ENCODE measurements around the gene GSK3A.

GSK3A gene

DNA sequence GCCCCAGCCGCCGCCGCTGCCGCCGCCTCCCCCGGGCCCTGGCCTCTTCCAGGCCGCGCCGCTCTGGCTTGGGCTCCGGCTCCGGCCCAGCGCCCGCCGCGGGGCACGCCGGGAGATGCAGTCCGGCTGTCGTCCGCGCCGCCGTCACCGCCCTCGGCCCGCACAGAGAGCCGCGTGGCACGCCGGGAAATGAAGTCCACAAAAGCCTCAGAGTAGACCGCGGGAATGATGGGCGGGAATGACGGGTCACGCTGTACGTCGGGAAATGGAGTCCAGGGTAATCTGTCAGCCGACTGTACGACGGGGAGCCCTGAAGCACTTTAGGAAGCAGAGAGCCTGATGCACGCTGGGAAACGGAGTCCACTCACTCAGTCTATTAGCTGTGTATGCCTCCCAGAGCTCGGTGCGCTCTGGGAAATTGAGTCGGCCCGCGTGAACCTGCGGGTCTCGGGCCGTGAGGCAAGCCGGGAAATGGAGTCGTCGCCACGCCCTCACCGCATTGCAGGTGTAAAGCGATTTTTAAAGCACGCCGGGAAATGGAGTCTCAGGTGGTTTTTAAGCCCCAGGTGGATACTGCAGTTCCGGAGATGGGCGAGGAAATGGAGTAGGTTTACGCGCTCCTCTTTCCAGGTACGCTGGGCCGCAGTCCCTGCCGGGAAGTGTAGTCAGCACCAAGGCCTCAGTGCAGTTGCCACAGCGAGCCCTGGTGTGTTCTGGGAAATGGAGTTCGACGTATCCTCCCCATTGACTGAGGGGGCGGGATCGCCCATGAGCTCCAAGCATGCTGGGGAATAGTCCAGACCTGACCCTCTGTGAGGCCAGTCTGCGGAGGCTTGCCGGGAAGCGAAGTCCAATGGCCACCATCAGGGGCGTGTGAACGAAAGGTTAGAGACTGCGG, at the start of gene GSK3A:
GSK3A (minus strand) TSS at position 91 of the 898 bp plus-strand sequence. CDS start 137 bp downstream, outside the sequence.
- FAIRE-seq: peak; percentile 85

DNA sequence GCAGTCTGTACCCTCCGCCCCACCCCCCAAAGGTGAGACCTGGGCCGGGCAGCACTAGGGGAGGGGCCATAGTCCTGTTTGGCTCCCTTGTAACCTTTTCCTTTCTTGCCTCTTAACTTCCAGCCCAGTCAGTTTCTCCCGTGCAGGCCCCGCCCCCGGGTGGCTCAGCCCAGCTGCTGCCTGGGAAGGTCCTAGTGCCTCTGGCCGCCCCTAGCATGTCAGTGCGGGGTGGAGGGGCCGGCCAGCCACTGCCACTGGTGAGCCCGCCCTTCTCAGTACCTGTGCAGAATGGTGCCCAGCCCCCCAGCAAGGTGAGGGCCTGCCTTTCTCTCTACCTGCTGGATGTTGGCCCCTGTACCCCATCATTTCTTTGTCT, 49.0 kb upstream of the GSK3A start:
- FAIRE-seq: no peak

- FAIRE-seq: no peak
These were observed 48.4 kb upstream of the GSK3A start for GRCh38 chr19:42290523-42291434.

DNA sequence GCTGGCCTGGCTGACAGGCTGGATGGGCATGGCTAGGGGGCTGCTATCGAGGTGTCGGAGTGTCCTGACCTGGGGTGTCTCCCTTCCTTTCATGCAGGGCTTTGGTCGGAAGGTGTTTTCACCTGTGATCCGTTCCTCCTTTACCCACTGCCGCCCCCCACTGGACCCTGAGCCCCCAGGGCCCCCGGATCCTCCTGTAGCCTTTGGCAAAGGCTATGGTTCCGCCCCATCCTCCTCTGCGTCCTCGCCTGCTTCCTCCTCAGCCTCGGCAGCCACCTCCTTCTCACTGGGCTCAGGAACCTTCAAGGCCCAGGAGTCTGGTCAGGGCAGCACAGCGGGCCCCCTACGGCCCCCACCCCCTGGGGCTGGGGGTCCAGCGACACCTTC, 47.7 kb upstream of the GSK3A start:
- FAIRE-seq: no peak

DNA sequence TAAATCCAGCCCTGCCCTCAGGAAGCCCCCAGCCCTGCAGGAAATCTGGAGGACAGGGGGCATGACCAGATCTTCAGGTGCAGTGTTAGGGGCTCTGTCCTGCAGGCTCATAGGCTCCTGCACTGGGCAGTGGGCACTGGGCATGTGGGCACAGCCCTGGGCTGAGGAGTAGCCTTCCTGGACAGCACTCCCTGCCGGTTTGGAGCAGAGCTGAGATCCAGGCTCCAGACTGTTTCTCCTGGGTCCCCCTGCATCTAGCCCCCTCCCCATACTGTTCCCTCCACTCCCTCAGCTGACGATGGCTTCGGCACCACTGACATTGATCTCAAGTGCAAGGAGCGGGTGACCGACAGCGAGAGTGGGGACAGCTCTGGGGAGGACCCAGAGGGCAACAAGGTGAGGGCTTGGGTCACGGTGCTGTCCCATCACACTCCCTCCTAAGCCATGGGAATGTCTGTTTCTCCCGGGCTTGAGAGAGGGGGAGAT, 47.2 kb upstream of the GSK3A start:
- no peak for FAIRE-seq

DNA sequence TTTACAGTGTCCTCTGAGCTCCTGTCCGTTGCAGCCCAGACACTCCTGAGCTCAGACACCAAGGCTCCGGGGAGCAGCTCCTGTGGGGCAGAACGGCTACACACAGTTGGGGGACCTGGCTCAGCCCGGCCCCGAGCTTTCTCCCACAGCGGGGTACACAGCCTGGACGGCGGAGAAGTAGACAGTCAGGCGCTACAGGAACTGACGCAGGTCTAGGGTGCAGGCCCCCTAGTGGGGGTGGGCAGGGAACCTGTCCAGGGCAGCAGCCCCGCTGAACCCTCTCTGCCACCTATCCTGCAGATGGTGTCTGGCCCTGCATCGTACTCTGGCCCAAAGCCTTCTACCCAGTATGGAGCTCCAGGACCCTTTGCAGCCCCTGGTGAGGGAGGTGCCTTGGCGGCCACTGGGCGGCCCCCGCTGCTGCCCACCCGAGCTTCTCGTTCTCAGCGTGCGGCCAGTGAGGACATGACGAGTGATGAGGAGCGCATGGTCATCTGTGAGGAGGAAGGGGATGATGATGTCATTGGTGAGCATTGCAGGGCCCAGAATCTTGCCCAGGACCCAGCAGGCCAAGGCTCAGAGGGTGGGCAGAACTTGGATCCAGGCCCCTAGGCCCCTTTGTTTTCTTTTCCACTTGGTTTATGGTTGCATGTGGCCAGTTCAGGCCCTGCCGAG, 46.6 kb upstream of the GSK3A start:
- FAIRE-seq: no peak

DNA sequence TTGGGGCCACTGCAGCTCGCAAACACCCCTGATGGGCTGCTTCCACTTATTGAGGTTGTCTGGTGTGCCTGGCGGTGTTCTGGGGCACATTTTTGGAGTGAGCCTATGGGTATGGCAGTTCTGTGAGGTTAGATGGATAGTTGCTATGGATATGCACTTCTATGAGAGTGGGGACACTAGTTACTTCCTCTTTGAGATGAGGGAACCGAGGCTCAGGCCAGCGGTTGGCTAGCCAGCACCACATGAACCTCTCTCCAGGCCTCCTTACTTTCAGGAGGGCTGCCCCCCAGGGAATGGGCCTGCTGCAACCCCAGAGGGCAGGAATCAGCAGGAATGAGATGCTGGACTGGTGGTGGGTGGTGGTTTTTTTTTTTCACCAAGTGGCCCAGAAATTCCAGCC, 46.0 kb upstream of the GSK3A start:
- no peak for FAIRE-seq

- FAIRE-seq: no peak
These were observed 45.4 kb upstream of the GSK3A start for GRCh38 chr19:42287827-42288107.

GRCh38 chr19:42287017-42287826, 44.8 kb upstream of the GSK3A start:
- FAIRE-seq: no peak

GRCh38 chr19:42286349-42287016, 44.1 kb upstream of the GSK3A start:
- no peak for FAIRE-seq

- no peak for FAIRE-seq
These were observed 43.6 kb upstream of the GSK3A start for GRCh38 chr19:42285988-42286348.

GRCh38 chr19:42285541-42285941, 43.1 kb upstream of the GSK3A start:
- FAIRE-seq: no peak

DNA sequence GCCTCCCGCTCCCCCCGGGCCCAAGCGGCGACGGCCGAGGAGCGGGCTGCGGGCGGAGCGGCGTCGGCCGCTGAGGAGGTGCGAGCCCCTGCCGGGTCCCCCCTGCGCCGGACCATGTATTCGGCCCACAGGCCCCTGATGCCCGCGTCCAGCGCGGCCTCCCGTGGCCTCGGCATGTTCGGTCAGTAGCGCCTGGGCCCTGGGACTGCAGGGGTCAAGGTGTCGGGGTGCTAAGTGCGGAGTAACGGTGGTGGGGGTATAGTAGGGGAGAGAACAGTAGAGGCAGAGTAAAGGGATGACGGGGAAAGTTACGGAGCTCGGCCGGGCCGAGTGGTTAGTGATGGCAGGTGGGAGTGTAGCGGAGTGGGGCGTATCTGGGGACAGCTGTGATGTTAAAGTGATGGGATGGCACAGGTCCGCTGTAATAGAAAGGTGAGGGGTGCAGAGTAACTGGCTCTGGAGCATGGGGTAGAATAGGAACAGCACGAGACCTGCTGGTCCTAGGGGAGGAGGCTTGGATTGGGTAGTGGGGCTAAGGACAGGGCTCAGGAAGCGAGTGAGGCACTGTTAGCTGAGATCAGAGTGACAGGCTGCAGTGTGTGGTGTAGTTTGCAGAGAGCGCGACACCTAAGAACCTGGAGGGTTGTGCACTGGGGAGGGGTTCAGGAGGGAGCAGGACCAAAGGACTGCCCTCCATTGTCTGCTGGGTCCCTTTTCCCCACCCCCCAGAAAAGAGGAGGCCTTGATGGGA, 42.4 kb upstream of the GSK3A start:
- FAIRE-seq: no peak

GRCh38 chr19:42284066-42284501, 41.7 kb upstream of the GSK3A start:
- no peak for FAIRE-seq

GRCh38 chr19:42283188-42284065, 41.0 kb upstream of the GSK3A start:
- FAIRE-seq: no peak

- no peak for FAIRE-seq
These were observed 40.4 kb upstream of the GSK3A start for GRCh38 chr19:42282819-42283187.

DNA sequence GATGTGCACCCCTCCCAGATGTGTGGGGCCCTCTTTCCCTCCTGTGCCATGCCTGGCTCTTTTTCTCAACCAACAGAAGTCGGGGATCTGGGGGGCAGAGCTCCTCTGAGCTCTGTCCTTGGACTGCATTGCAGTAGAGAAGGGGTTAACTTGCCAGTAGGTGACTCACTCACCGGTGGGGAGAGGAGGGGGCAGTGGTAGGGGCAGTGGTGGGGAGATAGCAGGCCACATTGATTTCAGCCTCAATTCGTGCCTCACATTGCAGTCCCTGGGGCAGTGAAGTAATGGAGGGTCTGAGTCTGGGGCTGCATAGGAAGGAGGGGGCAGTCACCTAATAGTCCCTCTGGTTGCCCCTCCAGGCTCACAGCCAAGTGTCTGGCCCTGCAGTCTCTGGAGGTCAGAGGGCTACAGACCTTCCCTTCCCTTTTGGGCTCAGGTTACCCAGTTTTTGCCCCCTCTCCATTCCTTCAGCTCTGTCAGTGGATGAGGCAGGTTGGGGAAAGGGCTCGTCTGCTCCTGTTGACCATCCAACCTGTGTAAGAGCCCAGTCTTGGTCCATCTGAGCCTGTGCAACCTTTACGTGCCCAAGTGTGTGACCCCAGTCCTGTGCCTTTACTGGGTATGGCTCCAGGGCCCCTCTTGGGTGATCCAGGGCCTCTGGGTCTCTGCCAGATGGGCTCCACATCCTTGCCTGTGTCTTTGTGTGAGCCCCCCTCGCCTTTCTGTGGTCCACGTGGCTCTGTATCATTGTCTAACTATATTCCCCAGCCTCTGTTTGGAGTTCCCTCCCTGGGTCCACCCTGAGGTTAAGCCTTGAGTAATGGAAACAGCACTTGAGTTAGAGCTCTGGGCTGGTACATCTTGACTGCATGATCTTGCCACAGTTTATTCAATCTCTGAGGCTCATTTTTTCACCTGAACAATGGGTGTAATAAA, 39.7 kb upstream of the GSK3A start:
- no peak for FAIRE-seq

DNA sequence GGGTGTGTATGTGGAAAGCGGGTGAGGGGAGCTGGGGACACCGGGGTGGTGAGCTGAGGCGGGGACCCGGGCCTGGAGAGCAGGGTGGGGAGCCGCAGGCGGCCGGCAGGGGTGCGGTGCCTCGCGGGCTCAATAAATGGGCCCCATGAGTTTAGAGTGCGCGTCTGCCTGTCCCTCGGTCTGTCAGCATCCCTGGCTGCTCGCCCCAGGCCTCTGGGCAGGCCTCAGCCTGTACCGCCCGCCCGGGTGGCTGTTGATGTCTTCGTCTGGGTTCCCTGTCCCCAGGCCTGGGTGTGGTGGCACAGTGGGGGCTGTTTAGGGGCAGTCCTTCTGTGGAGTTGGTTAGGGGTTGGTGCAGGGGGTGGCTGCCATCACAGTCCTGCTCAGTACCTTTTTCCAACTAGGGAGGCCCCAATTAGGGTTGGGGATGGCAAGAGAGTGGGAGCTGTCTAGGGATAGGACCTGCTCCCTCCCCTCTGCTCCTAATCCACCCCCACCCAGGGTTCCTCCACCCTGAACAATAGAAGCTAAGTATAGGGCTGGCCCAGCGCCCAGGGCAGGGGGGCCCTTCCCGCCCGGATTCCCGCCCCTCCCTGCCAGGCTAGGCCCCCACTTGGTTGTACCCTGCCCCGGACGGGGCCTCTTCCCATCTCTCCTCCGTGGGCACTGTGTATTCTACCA, 38.9 kb upstream of the GSK3A start:
- no peak for FAIRE-seq

GRCh38 chr19:42280815-42281145, 38.4 kb upstream of the GSK3A start:
- no peak for FAIRE-seq
